ENCODE results near the gene TMEM184A.
"Not testable (repeated sequence)": the region's sequence is repeated elsewhere in the genome, so short reads cannot be mapped to it uniquely, and the experiment has no call there.

TMEM184A gene

GRCh38 chr7:1526271-1526754 lies 29.7 kb downstream of the TMEM184A start:
- no peak for TF ChIP-seq CTCF (conservative IDR thresholded peaks at IDR 0.05; ENCODE audit: low read length)
- no peak for DNase-seq (ENCODE audit: low read depth)
- H3K4me3 ChIP-seq (ENCODE audit: low read length) = no peak overlapping the region

- H3K4me3 ChIP-seq (ENCODE audit: low read length) = no peak overlapping the region
- no peak for TF ChIP-seq CTCF (conservative IDR thresholded peaks at IDR 0.05; ENCODE audit: low read length)
- DNase-seq (ENCODE audit: low read depth) = no peak
These were observed 30.6 kb downstream of the TMEM184A start for GRCh38 chr7:1525409-1525808.

GRCh38 chr7:1523844-1524243 lies 32.2 kb downstream of the TMEM184A start:
- H3K4me3 ChIP-seq (ENCODE audit: low read length) = no peak overlapping the region
- DNase-seq (ENCODE audit: low read depth) = no peak
- TF ChIP-seq CTCF (conservative IDR thresholded peaks at IDR 0.05; ENCODE audit: low read length) = no peak

- no peak for TF ChIP-seq CTCF (conservative IDR thresholded peaks at IDR 0.05; ENCODE audit: low read length)
- H3K4me3 ChIP-seq (ENCODE audit: low read length) = no peak overlapping the region
- no peak for DNase-seq (ENCODE audit: low read depth)
These were observed 32.8 kb downstream of the TMEM184A start for GRCh38 chr7:1523208-1523607.

- no peak for DNase-seq (ENCODE audit: low read depth)
- no peak for TF ChIP-seq CTCF (conservative IDR thresholded peaks at IDR 0.05; ENCODE audit: low read length)
- H3K4me3 ChIP-seq (ENCODE audit: low read length) = no peak overlapping the region
These were observed 34.5 kb downstream of the TMEM184A start for GRCh38 chr7:1521456-1521855.

GRCh38 chr7:1520539-1521234 lies 35.3 kb downstream of the TMEM184A start:
- no peak for TF ChIP-seq CTCF (conservative IDR thresholded peaks at IDR 0.05; ENCODE audit: low read length)
- H3K4me3 ChIP-seq (ENCODE audit: low read length) = no peak overlapping the region
- DNase-seq (ENCODE audit: low read depth) = no peak

DNA sequence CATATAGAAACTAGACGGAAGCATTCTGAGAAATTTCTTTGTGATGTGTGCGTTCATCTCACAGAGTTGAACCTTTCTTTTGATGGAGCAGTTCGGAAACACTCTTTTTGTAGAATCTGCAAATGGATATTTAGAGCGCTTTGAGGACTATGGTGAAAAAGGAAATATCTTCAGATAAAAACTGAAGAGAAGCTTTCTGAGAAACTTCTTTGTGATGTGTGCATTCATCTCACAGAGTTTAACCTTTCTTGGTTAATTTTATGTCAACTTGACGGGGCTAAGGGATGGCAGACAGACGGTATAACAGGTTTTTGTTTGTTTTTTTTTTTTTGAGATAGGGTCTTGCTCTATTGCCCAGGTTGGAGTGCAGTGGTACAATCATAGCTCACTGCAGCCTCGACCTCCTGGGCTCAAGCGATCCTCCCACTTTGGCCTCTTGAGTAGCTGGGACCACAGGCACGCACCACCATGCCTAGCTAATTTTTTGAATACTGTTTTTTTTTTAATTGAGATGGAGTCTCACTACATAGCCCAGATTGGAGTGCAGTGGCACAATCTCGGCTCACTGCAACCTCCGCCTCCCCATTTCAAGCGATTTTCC lies 36.6 kb downstream of the TMEM184A start:
- not testable (repeated sequence) for H3K4me3 ChIP-seq (ENCODE audit: low read length); DNase-seq (ENCODE audit: low read depth)

Data from AG10803 (cell line).